SH-SY5Y (cell line): ENCODE results near the gene CGN.

Experiments used
- GATA2 ChIP-seq: IDR thresholded peaks from 2 replicates; pipeline ENCODE4 v1.6.1; 2011; ENCODE audit warnings: mild to moderate bottlenecking, low read depth, low read length
- GATA3 ChIP-seq: IDR thresholded peaks from 2 replicates; pipeline ENCODE4 v1.6.1; 2011; ENCODE audit warnings: low read depth, mild to moderate bottlenecking, low read length, moderate library complexity

DNA sequence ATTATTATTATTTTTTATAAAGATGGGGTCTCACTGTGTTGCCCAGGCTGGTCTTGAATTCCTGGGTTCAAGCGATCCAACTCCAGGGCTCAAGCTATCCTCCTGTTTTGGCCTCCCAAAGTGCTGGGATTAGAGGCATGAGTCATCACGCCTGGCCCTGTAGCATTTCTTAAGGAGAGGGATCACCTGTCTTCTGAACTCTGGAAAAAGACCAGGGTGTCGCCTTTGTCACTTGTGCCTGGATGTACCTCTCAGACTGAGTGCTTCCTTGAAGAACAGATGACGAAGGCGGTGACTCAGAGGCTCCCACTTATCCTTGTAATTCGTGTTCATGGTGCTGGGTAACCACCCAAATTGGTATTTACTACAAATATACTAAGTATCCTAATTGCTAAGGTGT lies 2.4 kb upstream of the CGN start:
- no peak for TF ChIP-seq GATA2
- no peak for TF ChIP-seq GATA3
